ENCODE measurements around the gene EXOSC10.

EXOSC10 gene

GRCh38 chr1:11059968-11060830 lies 39.5 kb downstream of the EXOSC10 start, which contains the start of gene SRM:
Gene SRM (minus strand): TSS chr1:11060018. CDS start chr1:11059943, 75 bp downstream.
- TF ChIP-seq CTCF (IDR thresholded peaks at IDR 0.05; ENCODE audit: extremely low read depth, missing control alignments): no peak
- DNase-seq (ENCODE audit: low spot score): peak; percentile 100

DNA sequence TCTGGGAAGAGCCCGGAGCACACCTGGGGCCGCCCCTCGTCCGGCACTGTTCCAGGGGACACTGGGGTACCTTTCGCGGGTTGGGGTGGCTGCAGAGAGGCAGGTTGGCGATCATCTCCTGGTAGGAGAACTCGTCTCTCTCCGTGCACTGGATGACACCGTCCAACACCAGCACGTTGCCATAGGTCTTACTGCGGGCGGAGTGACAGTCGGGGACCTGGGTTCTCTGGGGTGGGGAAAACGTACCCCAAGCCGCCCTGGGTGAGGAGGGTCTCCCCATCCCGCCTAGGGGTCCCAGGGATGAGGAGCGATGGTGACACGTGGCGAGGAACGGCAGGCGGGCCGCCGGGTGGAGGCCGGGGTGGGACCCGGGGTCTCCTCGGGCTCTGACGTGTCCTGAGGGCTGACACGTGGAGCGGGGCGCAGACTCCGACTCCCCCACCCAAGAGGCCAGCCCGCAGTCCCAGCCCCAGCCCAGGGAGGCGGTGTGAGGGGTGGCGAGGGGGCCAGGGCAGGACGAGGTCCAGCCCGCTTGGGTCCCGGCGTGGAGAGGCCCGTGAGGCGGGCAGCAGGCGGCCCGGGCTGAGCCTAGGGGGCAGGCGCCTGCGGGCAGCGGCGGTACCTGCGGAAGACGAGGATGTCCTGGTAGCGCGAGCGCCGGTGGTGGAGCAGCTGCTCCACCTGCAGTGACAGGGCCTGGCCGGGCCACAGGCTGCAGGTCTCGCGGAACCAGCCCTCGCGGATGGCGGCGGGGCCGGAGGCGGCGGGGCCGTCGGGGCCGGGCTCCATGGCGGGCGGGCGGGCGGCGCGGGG lies 40.3 kb downstream of the EXOSC10 start:
- TF ChIP-seq CTCF (IDR thresholded peaks at IDR 0.05; ENCODE audit: extremely low read depth, missing control alignments): no peak
- no peak for DNase-seq (ENCODE audit: low spot score)

DNA sequence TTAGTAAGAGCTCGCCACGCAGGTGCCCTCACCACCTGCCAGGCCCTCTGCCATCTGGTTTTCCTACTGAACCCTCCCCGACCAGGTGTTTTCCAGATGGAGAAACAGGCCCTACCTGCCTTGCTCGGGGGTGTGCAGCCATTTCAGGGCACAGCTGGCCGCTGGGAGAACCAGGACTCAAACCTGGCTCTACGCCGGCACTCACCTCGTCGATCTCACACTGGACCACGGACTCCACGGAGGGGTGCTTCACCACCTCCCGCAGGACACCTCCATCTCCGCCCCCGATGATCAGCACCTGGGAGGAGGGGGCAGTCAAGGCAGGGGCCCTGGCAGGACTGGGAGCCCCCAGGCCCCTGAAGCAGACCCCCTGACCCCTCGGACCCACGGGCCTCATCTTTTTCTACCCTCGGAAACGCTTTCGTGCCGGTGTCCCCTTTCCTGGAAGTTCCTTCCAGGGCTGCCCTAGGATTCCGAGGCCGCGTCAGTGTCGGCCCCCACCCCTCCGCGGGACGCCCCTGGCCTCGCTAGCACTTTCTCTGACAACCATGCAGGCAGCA lies 41.0 kb downstream of the EXOSC10 start:
- no peak for TF ChIP-seq CTCF (IDR thresholded peaks at IDR 0.05; ENCODE audit: extremely low read depth, missing control alignments)
- DNase-seq (ENCODE audit: low spot score): no peak

GRCh38 chr1:11058026-11058425 lies 41.6 kb downstream of the EXOSC10 start:
- TF ChIP-seq CTCF (IDR thresholded peaks at IDR 0.05; ENCODE audit: extremely low read depth, missing control alignments): no peak

GRCh38 chr1:11057477-11057876 lies 42.2 kb downstream of the EXOSC10 start:
- no peak for TF ChIP-seq CTCF (IDR thresholded peaks at IDR 0.05; ENCODE audit: extremely low read depth, missing control alignments)

More at GRCh38 chr1:11058026-11058425, 41.6 kb downstream of the EXOSC10 start:
- no peak for DNase-seq (ENCODE audit: low spot score)

GRCh38 chr1:11056504-11056903 lies 43.2 kb downstream of the EXOSC10 start:
- no peak for DNase-seq (ENCODE audit: low spot score)
- no peak for TF ChIP-seq CTCF (IDR thresholded peaks at IDR 0.05; ENCODE audit: extremely low read depth, missing control alignments)

More at GRCh38 chr1:11057477-11057876, 42.2 kb downstream of the EXOSC10 start:
- no peak for DNase-seq (ENCODE audit: low spot score)

All from GM20000 (cell line).